ENCODE results near the gene APBA3.
A peak's percentile ranks its signal among the peaks of the same experiment; 100 is the strongest.

The APBA3 gene, protein sequence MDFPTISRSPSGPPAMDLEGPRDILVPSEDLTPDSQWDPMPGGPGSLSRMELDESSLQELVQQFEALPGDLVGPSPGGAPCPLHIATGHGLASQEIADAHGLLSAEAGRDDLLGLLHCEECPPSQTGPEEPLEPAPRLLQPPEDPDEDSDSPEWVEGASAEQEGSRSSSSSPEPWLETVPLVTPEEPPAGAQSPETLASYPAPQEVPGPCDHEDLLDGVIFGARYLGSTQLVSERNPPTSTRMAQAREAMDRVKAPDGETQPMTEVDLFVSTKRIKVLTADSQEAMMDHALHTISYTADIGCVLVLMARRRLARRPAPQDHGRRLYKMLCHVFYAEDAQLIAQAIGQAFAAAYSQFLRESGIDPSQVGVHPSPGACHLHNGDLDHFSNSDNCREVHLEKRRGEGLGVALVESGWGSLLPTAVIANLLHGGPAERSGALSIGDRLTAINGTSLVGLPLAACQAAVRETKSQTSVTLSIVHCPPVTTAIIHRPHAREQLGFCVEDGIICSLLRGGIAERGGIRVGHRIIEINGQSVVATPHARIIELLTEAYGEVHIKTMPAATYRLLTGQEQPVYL

GRCh38 chr19:3761382-3762129 is at the start of gene APBA3:
TSS of gene APBA3 (minus strand) at chr19:3761692. CDS start at chr19:3760264, 1,428 bp downstream.
- peak; percentile 97 to 98 for DNase-seq

DNA sequence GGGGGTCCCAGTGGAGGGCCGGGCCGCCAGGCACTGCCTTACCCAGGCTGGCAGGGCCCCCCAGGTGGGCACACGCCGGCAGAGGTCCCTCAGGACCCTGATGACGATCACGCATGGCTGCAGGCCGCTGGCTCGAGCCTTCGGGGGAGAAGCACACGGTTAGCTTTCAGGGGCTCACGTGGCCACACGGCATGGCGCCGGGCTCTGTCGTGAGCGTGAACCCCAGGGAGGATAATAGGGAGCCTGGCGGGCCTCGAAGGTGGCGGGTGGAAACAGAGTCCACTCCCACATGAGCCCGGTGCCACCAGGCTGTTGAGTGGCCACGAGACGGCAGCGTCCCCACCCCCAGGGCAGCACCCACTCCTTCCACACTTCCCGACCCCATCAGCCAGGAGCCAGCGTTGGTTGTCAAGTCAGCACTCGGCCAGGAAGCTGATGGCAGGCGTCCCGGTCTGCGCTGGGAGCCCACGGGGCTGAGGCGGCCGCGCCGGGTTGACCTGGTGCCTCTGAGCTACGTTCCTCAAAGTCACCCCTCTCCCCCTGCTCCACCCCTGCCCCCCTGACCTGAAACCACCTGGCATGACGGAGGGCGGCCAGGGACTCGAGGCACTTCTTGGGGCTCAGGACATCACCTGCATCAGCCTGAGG is 49.3 kb upstream of the APBA3 start:
- DNase-seq, result no peak

- peak in 1 of 2 experiments; percentile 35 for DNase-seq
Measured at GRCh38 chr19:3809881-3810707, 48.6 kb upstream of the APBA3 start.

- DNase-seq, result no peak
Measured at GRCh38 chr19:3808420-3809143, 47.1 kb upstream of the APBA3 start.

- DNase-seq, result no peak
Measured at GRCh38 chr19:3807574-3808354, 46.3 kb upstream of the APBA3 start.

GRCh38 chr19:3807131-3807480 is 45.6 kb upstream of the APBA3 start:
- DNase-seq, result no peak

DNA sequence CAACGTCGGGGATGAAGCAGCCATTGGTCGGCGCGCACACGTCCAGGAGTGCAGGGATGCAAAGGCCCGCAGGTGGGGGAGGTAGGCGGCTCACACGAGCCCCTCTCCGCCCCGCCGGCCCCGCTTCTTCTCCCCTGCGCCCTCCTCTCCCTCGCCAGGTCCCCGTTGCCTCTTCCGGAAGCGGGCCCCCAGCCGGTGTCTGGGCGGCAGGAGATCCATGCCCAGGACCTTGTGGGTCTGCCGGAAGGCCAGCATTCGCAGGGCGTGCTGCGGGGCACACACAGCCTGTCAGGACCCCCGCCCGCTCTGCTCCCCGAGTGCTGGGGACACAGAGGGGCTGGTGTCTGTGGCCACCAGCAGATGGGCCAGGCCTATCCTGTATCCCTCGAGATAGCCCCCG is 44.4 kb upstream of the APBA3 start:
- DNase-seq, result no peak

- no peak for DNase-seq
Measured at GRCh38 chr19:3804429-3804828, 42.9 kb upstream of the APBA3 start.

GRCh38 chr19:3803986-3804385 is 42.5 kb upstream of the APBA3 start:
- no peak for DNase-seq

DNA sequence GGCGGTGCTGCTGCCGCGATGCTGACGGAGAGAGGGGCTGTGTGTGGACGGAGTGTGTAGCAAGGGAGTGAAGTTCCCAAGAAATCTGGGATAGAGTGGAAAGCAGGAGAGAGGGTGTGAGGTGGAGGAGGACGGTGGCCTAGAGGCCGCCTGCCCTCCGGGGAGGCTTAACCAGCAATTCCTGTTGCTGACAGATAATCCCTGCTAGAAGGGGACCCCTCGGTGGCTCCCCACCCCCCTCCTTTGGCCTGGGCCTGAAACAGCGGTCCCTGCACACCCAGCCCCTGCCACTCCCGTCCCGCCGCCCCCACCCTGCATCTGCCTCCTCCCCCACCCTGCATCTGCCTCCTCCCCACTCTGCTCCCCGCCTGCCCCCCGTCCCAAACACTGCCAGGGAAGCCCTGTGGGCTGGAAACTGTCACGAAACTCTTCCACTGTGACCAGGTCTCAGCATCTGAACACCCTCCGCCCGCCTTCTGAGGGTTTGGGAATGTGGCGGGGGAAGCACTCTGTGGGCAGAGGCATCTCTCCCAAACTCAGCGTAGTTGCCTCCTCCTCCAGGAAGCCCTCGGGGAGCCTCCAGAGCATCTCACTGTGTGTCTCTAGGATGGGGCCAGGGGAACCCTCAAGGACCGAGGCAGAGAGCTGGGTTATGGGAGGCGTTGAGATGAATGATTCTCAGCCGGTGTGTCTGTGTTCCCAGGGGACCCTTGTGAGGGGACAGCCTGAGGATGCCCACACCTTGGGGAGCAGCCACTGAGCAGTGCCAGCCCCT is 41.8 kb upstream of the APBA3 start:
- no peak for DNase-seq

- DNase-seq, result peak; percentile 63 to 73
Measured at GRCh38 chr19:3801412-3802096, 40.1 kb upstream of the APBA3 start.

GRCh38 chr19:3800996-3801395 is 39.5 kb upstream of the APBA3 start:
- DNase-seq, result no peak

DNA sequence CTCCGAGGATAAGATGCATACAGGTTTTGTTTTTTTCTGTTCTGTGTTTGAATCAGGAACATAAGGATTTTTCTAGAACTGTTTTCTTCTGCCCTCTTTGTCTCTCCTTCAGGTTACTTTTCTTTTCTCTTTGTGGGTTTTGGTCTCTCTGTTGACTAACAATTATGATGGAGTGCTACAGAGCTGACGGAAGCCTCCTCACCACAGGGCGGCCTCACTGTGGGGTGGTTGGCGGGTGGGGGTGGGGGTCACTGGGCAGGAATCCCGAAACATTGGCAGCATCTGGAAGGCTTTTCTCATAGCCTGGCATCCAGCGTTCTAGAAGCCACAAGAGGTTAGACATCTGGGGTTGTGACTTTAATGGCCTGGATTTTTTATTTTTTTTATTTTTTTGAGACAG is 36.6 kb upstream of the APBA3 start:
- no peak for DNase-seq

GRCh38 chr19:3796358-3796757 is 34.9 kb upstream of the APBA3 start:
- no peak for DNase-seq

- DNase-seq, result no peak
Measured at GRCh38 chr19:3793799-3794198, 32.3 kb upstream of the APBA3 start.

GRCh38 chr19:3792114-3792513 is 30.6 kb upstream of the APBA3 start:
- no peak for DNase-seq

GRCh38 chr19:3790941-3791340 is 29.4 kb upstream of the APBA3 start:
- no peak for DNase-seq

- no peak for DNase-seq
Measured at GRCh38 chr19:3790209-3790734, 28.8 kb upstream of the APBA3 start.

All from activated CD4-positive, alpha-beta T cell treated with anti-CD3 and anti-CD28 coated beads, Interleukin-2, amount 50 U/mL, for 48 hours (primary cell).